ENCODE data around the gene COBLL1.
A peak's percentile ranks its signal among the peaks of the same experiment; 100 is the strongest.

Gene COBLL1

GRCh38 chr2:164816046-164816445, 25.6 kb downstream of the COBLL1 start:
- DNase-seq (ENCODE audit: extremely low read depth, low read depth): no peak
- no peak for TF ChIP-seq CTCF (IDR thresholded peaks at IDR 0.05; ENCODE audit: low read depth, low read length)

- TF ChIP-seq CTCF (IDR thresholded peaks at IDR 0.05; ENCODE audit: low read depth, low read length): no peak
- DNase-seq (ENCODE audit: extremely low read depth, low read depth): no peak
These were observed 26.4 kb downstream of the COBLL1 start for GRCh38 chr2:164815071-164815793.

- DNase-seq (ENCODE audit: extremely low read depth, low read depth): no peak
- no peak for TF ChIP-seq CTCF (IDR thresholded peaks at IDR 0.05; ENCODE audit: low read depth, low read length)
These were observed 28.1 kb downstream of the COBLL1 start for GRCh38 chr2:164813535-164813934.

- no peak for DNase-seq (ENCODE audit: extremely low read depth, low read depth)
- no peak for TF ChIP-seq CTCF (IDR thresholded peaks at IDR 0.05; ENCODE audit: low read depth, low read length)
These were observed 29.2 kb downstream of the COBLL1 start for GRCh38 chr2:164812378-164812777.

GRCh38 chr2:164811819-164812218, 29.8 kb downstream of the COBLL1 start:
- no peak for DNase-seq (ENCODE audit: extremely low read depth, low read depth)
- no peak for TF ChIP-seq CTCF (IDR thresholded peaks at IDR 0.05; ENCODE audit: low read depth, low read length)

- TF ChIP-seq CTCF (IDR thresholded peaks at IDR 0.05; ENCODE audit: low read depth, low read length): no peak
- peak; percentile 29 for DNase-seq (ENCODE audit: extremely low read depth, low read depth)
These were observed 30.8 kb downstream of the COBLL1 start for GRCh38 chr2:164810843-164811242.

- TF ChIP-seq CTCF (IDR thresholded peaks at IDR 0.05; ENCODE audit: low read depth, low read length): no peak
- DNase-seq (ENCODE audit: extremely low read depth, low read depth): no peak
These were observed 32.8 kb downstream of the COBLL1 start for GRCh38 chr2:164808776-164809175.

Data from AG09319 (cell line).